Measurements from ENCODE around the gene CD4.
A peak's percentile ranks its signal among the peaks of the same experiment; 100 is the strongest.
"Not testable (repeated sequence)": the region's sequence is repeated elsewhere in the genome, so short reads cannot be mapped to it uniquely, and the experiment has no call there.

The CD4 gene

GRCh38 chr12:6869049-6870021, 80.0 kb downstream of the CD4 start:
- peak; percentile 81 for DNase-seq

GRCh38 chr12:6870304-6870703, 81.0 kb downstream of the CD4 start:
- DNase-seq, result not testable (repeated sequence)

Data from CD4-positive, alpha-beta T cell treated with Interleukin-15 for 1 hour (primary cell).